ENCODE results near the gene HS3ST5.

Gene HS3ST5

GRCh38 chr6:114194362-114195026 lies 148.3 kb downstream of the HS3ST5 start:
- no peak for DNase-seq (ENCODE audit: low spot score)

GRCh38 chr6:114187563-114187962 lies 155.3 kb downstream of the HS3ST5 start:
- DNase-seq (ENCODE audit: low spot score), result no peak

- no peak for DNase-seq (ENCODE audit: low spot score)
These were observed 161.2 kb downstream of the HS3ST5 start for GRCh38 chr6:114181664-114182063.

GRCh38 chr6:114179411-114179810 lies 163.4 kb downstream of the HS3ST5 start:
- DNase-seq (ENCODE audit: low spot score), result no peak

- DNase-seq (ENCODE audit: low spot score), result no peak
These were observed 166.1 kb downstream of the HS3ST5 start for GRCh38 chr6:114176726-114177125.

- DNase-seq (ENCODE audit: low spot score), result no peak
These were observed 170.1 kb downstream of the HS3ST5 start for GRCh38 chr6:114172576-114173260.

- DNase-seq (ENCODE audit: low spot score), result no peak
These were observed 171.3 kb downstream of the HS3ST5 start for GRCh38 chr6:114171473-114171872.

- DNase-seq (ENCODE audit: low spot score), result no peak
These were observed 171.8 kb downstream of the HS3ST5 start for GRCh38 chr6:114170958-114171387.

GRCh38 chr6:114170372-114170771 lies 172.5 kb downstream of the HS3ST5 start:
- no peak for DNase-seq (ENCODE audit: low spot score)

GRCh38 chr6:114169763-114170162 lies 173.1 kb downstream of the HS3ST5 start:
- no peak for DNase-seq (ENCODE audit: low spot score)

GRCh38 chr6:114167583-114168576 lies 174.9 kb downstream of the HS3ST5 start:
- DNase-seq (ENCODE audit: low spot score), result no peak

- DNase-seq (ENCODE audit: low spot score), result no peak
These were observed 178.6 kb downstream of the HS3ST5 start for GRCh38 chr6:114164207-114164606.

- DNase-seq (ENCODE audit: low spot score), result no peak
These were observed 180.0 kb downstream of the HS3ST5 start for GRCh38 chr6:114162691-114163347.

- DNase-seq (ENCODE audit: low spot score), result no peak
These were observed 181.9 kb downstream of the HS3ST5 start for GRCh38 chr6:114160881-114161280.

- DNase-seq (ENCODE audit: low spot score), result no peak
These were observed 183.1 kb downstream of the HS3ST5 start for GRCh38 chr6:114159727-114160126.

GRCh38 chr6:114158838-114159694 lies 183.8 kb downstream of the HS3ST5 start:
- no peak for DNase-seq (ENCODE audit: low spot score)

GRCh38 chr6:114158411-114158810 lies 184.4 kb downstream of the HS3ST5 start:
- DNase-seq (ENCODE audit: low spot score), result no peak

- DNase-seq (ENCODE audit: low spot score), result no peak
These were observed 185.0 kb downstream of the HS3ST5 start for GRCh38 chr6:114157848-114158247.

- DNase-seq (ENCODE audit: low spot score), result no peak
These were observed 187.1 kb downstream of the HS3ST5 start for GRCh38 chr6:114155763-114156162.

GRCh38 chr6:114154812-114155211 lies 188.0 kb downstream of the HS3ST5 start:
- no peak for DNase-seq (ENCODE audit: low spot score)

GRCh38 chr6:114153448-114153847 lies 189.4 kb downstream of the HS3ST5 start:
- no peak for DNase-seq (ENCODE audit: low spot score)

Data from CD4-positive, alpha-beta T cell treated with Interleukin-6 at 100 ng/mL for 8 hours (primary cell).